HG03095 (cell line): ENCODE results near the gene XXYLT1.

ENCODE experiments used
- ATAC-seq: cut with Tn5 transposase; IDR thresholded peaks from one replicate; pipeline ENCODE4 v1.9.1; 2021; ENCODE audit warnings: moderate library complexity; ENCODE audit not compliant: unreplicated experiment

XXYLT1 gene

GRCh38 chr3:195172896-195173295, 98.1 kb downstream of the XXYLT1 start:
- no peak for ATAC-seq

DNA sequence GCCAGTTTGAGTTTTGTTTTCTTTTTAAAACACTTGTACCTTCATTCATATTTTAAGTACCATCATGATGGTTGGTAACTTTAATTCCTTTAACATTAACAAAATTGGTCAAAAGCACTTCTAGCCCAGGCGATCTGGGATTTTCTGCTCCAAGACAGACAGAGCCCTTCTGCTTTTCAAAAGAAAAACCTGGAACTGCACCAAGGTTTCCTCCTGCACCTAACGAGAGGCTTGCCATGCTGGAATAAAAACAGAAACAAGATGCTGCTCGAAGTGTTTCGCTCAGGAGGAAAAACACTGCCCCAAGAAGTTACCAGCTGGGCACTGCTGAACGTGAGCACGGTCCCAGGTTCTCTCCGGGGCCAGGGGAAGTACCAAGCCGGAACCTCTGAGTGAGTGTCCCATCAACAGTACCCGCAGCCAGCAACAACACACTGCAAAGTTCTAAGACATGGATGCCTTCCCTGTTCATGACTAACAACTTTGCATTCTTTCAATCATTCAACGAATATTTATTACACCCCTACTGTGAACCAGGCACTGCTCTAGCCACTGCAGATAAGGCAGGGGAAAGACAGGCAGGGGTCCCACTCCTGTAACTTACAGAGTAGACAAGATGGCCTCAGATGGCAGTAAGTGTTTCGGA, 98.8 kb downstream of the XXYLT1 start:
- no peak for ATAC-seq

GRCh38 chr3:195171093-195171873, 99.7 kb downstream of the XXYLT1 start:
- ATAC-seq: no peak

- ATAC-seq: no peak
Observed at GRCh38 chr3:195170496-195170895, 100.5 kb downstream of the XXYLT1 start.

GRCh38 chr3:195169011-195169649, 101.8 kb downstream of the XXYLT1 start:
- ATAC-seq: no peak

GRCh38 chr3:195168009-195168762, 102.8 kb downstream of the XXYLT1 start:
- no peak for ATAC-seq

DNA sequence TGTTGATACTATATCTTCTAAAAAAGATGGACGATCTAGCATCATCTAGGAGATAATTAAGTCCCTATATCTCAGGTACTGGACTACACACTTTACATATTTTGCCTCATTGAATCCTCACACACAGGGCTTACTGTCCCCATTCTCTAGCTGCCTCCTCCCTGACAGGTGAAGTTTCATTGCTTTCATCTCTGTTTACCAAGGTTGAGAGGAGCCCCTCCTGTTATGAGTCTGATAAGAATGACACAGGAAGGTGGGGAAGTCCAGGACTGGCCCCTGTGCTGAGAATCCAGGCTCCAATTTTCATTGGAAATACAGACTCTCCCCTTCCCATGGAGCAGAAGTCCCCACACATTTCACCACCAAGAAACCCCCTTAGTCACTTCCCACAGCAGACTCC, 105.2 kb downstream of the XXYLT1 start:
- no peak for ATAC-seq

GRCh38 chr3:195165265-195165609, 105.7 kb downstream of the XXYLT1 start:
- no peak for ATAC-seq

- ATAC-seq: no peak
Observed at GRCh38 chr3:195164573-195165264, 106.2 kb downstream of the XXYLT1 start.

DNA sequence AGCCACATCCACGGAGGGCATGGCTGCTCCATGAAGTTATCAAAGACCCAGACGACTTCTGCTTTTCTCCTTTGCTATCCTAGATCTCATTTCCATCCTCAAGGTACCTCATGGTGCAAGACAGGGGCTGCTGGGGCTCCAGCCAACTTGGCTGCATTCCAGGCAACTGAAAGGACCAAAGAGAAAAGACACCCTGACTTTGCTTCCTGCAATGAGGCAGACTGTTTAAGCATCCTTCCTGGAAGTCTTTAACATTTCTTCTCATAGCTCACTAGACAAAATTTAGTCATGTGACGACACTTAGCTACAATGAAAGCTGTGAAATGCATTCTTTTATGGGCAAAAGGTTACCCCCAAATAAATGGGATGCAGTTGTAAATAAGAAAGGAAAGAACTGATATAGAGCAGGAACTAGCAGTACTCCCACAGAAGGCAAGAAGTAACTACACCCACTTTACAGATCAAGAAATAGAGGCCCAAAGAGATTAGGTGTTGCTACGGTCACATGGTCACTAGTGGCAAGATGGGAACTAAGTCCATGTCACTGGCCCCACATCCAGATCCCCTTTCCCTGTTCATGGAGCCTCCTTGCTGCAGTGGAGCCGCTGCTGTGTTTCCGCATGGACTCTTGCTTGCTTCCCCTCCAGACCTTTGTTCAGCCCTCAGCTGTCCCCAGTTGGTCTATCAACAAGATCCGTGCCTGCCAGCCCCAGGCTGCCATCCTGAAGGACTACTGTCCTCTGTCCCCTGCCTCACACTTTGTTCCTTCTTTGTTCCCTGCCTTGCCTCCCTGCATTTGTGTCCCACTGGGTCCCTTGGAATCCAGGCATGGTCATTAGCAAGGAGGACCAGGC, 107.0 kb downstream of the XXYLT1 start:
- ATAC-seq: no peak

DNA sequence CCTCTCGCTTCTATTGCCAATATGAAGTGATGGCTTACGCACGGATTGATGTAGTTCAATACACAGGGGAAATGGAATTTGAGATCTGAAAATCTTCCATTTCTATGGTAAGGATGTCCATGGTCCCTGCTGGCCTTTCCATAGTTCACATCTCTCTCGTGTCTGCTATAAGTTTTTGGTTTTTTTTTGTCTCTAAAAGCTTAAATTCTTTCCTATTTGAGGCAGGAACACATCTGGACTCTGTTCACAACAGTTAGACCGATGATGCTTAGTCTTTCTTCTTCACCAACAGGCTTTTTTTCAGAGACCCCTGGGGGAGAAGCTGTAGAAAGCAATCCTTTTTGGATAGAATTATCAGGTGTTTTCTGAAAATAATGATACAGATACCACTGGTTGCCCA, 108.1 kb downstream of the XXYLT1 start:
- no peak for ATAC-seq

- ATAC-seq: peak; percentile 62
Observed at GRCh38 chr3:195162033-195162669, 108.8 kb downstream of the XXYLT1 start.

GRCh38 chr3:195160908-195161434, 110.0 kb downstream of the XXYLT1 start:
- ATAC-seq: no peak

DNA sequence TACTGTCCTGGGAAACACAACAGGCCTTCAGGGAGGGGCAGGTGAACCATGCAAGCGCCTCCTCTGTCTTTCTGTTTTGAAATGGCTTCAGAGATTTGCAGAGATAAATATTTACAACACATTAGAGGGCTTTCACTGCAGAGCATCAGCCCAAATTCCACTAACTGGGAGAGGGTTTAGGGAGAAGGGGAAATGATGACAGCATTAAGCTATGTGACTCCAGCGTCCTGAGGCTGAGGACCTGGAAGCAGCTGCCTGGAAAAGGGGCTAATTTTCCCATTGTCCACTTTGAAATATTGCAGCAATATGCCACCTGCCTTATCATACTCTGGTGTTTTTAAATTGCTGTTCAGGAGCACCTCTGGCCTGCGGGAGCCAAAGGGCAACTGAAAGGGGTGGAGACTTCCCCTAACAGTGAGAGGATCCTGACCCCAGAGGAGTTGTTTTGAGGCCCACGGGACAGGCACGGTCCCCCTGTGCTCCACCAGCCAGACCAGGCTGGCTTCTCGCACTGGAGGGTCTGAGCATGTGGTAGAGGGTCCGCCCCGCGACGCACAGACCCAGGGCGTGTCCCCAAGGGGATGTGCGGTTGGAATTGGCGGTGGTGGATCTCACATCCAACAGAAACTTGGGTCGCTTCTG, 110.6 kb downstream of the XXYLT1 start:
- no peak for ATAC-seq

GRCh38 chr3:195159814-195160165, 111.2 kb downstream of the XXYLT1 start:
- ATAC-seq: no peak

GRCh38 chr3:195159117-195159813, 111.7 kb downstream of the XXYLT1 start:
- no peak for ATAC-seq

DNA sequence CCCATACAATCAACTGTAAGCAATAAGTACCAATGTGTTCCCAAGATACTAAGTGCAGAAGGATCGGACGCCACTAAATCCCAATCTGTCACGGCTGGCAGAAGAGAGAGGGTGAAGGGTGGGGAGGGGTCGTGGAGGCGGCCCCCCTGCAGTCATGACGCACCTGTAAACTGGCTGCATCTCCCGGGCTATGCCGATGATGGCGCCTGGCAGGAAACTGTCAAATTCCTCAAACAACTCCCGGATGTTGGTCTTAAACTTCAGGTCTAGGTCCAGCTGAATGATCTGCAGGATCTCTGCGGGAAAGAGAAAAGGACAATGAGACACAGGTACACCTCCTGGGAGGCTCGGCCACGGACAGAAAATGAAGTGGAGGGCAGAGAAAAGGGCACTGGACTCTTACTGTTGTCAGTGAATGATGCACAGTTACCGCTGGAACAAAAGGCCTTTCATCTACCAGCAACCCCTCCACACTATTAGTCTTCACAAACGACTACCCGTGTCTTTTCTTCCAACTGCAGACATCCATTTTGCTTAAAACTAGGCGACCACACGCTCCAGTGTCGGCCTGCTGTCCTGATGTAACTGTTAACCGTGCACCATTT, 114.6 kb downstream of the XXYLT1 start:
- ATAC-seq: no peak
